Pancreas (tissue), 10 donors: ENCODE results near the gene S100A14. TPM values are rescaled to one million over a fixed set of nuclear protein-coding genes. Genes with fewer than 3 reads are reported as not detected.

Experiments
- ATAC-seq, 4 donors: fragments of 200-7000 bp; cut with Tn5 transposase; one replicate each; pipeline versions ENCODE4 v1.8.0 to v1.9.1; 2020; ENCODE audit warnings: mild to moderate bottlenecking in 4 of 4, moderate library complexity in 4 of 4
- DNase-seq, 6 donors: peaks; one replicate each; pipeline ENCODE4 v3.0.0-alpha.2; 2020
- FAIRE-seq: peaks from 2 replicates; lab custom pipeline; 2012; peaks lifted over from hg19 to GRCh38; lab: Jason Lieb, UNC
- H3K27ac ChIP-seq, 4 donors: fragments of 200-600 bp; sonication (generic); 1 replicate in 3 of 4; 2 replicates in 1 of 4; pipeline versions ENCODE4 v1.5.0 to v1.8.0; 2020
- H3K27me3 ChIP-seq, 4 donors: fragments of 200-600 bp; one replicate each; pipeline ENCODE4 v1.8.0; 2021
- H3K36me3 ChIP-seq, 3 donors: fragments of 200-600 bp; sonication (generic) in 1 of 3; one replicate each; pipeline versions ENCODE4 v1.5.0 to v1.8.0; 2020 to 2021
- H3K4me1 ChIP-seq, 3 donors: fragments of 200-600 bp; one replicate each; pipeline ENCODE4 v1.8.0; 2021
- H3K4me3 ChIP-seq, 4 donors: fragments of 200-600 bp; sonication (generic) in 2 of 4; one replicate each; pipeline versions ENCODE4 v1.5.0 to v1.8.0; 2020 to 2021
- H3K9me3 ChIP-seq, 4 donors: fragments of 200-600 bp; one replicate each; pipeline ENCODE4 v1.8.0; 2021
- CTCF ChIP-seq, 4 donors: fragments of 200-600 bp; sonication (generic) in 3 of 4; IDR thresholded peaks; one replicate each; pipeline versions ENCODE4 v1.5.0 to v1.8.0; 2021; ENCODE audit warnings: antibody characterized with exemption in 4 of 4
- WGBS, 2 donors: extraction: QIAGEN DNeasy Blood & Tissue Kit; methylation state at CpG; one replicate each; pipeline ENCODE4 v1.1.7; 2013; 5-methylcytosine and 5-hydroxymethylcytosine counted together
- intact Hi-C, 3 donors: fragments of 100-400 bp; cut with DNase I; formaldehyde crosslinking; loops; one replicate each; pipeline versions ENCODE4 v1.11.1 to v1.14.2; 2022
- polyA plus RNA-seq, 2 donors: library from polyadenylated mRNA; stranded (reverse); fragments of 200-250 nt; gene quantifications; one replicate each; pipeline ENCODE4 v1.2.3, GENCODE V29; 2013
- total RNA-seq, 6 donors: library from RNA; stranded (reverse); fragmentation: NEBNext Ultra II Directional in 4 of 6; extraction: Animal tissue kit (Norgen Biotek cat#: 25700) in 4 of 6; gene quantifications; one replicate each; pipeline versions ENCODE4 v1.2.1 to v1.2.4, GENCODE V29; 2021 to 2023
- donor health status: healthy with polysubstance abuse.
- donor health status: DM: no; HTN: no; CAD: no; lungs with moderate emphysema.
- donor health status: DM: no; HTN: no; CAD: no.
- donor health status: control.
- donor health status: control.
- donor health status: Bipolar disorder and iron deficiency.
- donor health status: DM: yes; HTN: yes; CAD: no.
- donor health status: DM: no; HTN: no; CAD: no.
- donor health status: DM: no; HTN: no; CAD: no.
- donor health status: DM: yes; HTN: yes; CAD: no.

Gene S100A14
- total and polyA plus RNA-seq, 8 donors, result 3.6 to 23.7 (median 13.0) TPM

GRCh38 chr1:153568367-153569099 lies 47.6 kb downstream of the S100A14 start:
- intact Hi-C loops, result no loop called here
- FAIRE-seq (no peak), ATAC-seq (peak; percentile 40 to 70 (median 65)), DNase-seq (peak; percentile 71 to 94 (median 88))
- 7 to 8% methylated on average over 25 of the region's 25 CpGs for WGBS, 2 donors
- Histone ChIP-seq H3K27ac (peak overlapping the region in 2 of 4 donors; percentile 90), H3K4me3 (peak overlapping the region in 2 of 4 donors; percentile 21 to 30), H3K27me3 (no peaks in the 10 kb centered on the region), H3K9me3 (no peaks in the 10 kb centered on the region), H3K4me1 (peaks cover 0 to 24% (median 0%) of the 10 kb centered on the region in 3 donors), H3K36me3 (no peaks in the 10 kb centered on the region)
- peak; percentile 94 to 98 (median 96) for TF ChIP-seq CTCF (IDR thresholded peaks at IDR 0.05)

DNA sequence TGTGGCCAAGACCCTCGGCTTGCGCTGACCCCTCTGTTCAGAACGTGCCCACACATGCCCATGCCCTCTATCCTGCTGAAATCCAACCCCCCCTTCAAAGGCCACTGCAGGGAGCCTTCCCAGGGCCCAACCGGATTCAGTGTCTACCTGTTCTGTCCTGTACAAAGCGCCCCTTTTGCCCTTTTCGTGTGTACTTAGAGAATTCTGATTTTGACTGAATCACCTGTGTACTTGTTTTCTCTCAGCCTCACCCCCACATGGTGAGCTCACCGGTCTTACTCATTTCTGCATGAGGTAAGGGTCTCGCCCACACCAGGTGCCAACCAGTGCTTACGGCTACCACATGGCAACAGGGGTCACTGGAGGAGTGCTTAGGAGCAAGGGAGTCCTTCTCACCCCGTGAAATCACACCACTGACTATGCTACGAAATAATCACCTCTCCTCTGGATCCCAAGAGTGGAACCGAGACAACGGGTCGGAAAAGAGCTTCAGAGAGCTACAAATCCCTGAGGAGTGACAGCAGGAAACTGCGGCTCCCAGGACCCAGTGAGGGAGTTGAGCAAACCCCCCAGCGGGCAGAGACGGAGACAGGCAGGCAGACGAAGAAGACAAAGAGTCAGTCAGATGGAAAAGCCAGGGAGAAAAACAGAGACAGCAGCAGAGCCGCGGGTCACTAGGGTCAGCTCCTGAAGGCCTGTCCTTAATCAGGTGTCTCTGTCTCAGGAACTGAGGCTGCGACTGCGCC lies 48.3 kb downstream of the S100A14 start:
- H3K4me3 ChIP-seq, result peak overlapping the region in 2 of 4 donors; percentile 21 to 30
- TF ChIP-seq CTCF (IDR thresholded peaks at IDR 0.05), result no peak
- peaks cover 0 to 24% (median 0%) of the 10 kb centered on the region in 3 donors for H3K4me1 ChIP-seq
- DNase-seq (peak in 1 of 6 donors; percentile 21), FAIRE-seq (no peak), ATAC-seq (peak in 1 of 4 donors; percentile 3)
- no peaks in the 10 kb centered on the region for H3K36me3 ChIP-seq
- 76 to 83% methylated on average over 22 of the region's 22 CpGs for WGBS, 2 donors
- intact Hi-C loops, result no loop called here
- H3K27ac ChIP-seq, result peak overlapping the region in 2 of 4 donors; percentile 90
- H3K9me3 ChIP-seq, result no peaks in the 10 kb centered on the region
- no peaks in the 10 kb centered on the region for H3K27me3 ChIP-seq

- Histone ChIP-seq H3K27me3 (no peaks in the 10 kb centered on the region), H3K36me3 (no peaks in the 10 kb centered on the region), H3K4me1 (peaks cover 0 to 24% (median 0%) of the 10 kb centered on the region in 3 donors), H3K27ac (peak overlapping the region; percentile 62 to 90 (median 78)), H3K9me3 (no peaks in the 10 kb centered on the region), H3K4me3 (no peak overlapping the region)
- FAIRE-seq (no peak), DNase-seq (peak; percentile 79 to 95 (median 88)), ATAC-seq (peak; percentile 88 to 93 (median 90))
- 60 to 63% methylated on average over 16 of the region's 16 CpGs for WGBS, 2 donors
- TF ChIP-seq CTCF (IDR thresholded peaks at IDR 0.05), result no peak
- intact Hi-C loops, result no loop called here
Measured at GRCh38 chr1:153566414-153567371, 49.4 kb downstream of the S100A14 start.

GRCh38 chr1:153565529-153566374 lies 50.4 kb downstream of the S100A14 start, which contains the start of gene S100A2:
S100A2 (minus strand) TSS chr1:153565844; CDS start chr1:153563877, 1,967 bp downstream.
- peaks cover 0 to 24% (median 0%) of the 10 kb centered on the region in 3 donors for H3K4me1 ChIP-seq
- H3K27ac ChIP-seq, result peak within 1 kb of the TSS; percentile 62 to 90 (median 78)
- peak in 3 of 6 donors; percentile 34 to 64 (median 41) for DNase-seq
- no peak for TF ChIP-seq CTCF (IDR thresholded peaks at IDR 0.05)
- no peaks in the 10 kb centered on the region for H3K27me3 ChIP-seq
- peak; percentile 15 to 52 (median 24) for ATAC-seq
- no peaks in the 10 kb centered on the region for H3K9me3 ChIP-seq
- FAIRE-seq, result no peak
- no peak within 1 kb of the TSS for H3K4me3 ChIP-seq
- H3K36me3 ChIP-seq, result no peaks in the 10 kb centered on the region
- WGBS, 2 donors, result 65 to 73% methylated on average over 8 of the region's 8 CpGs
- intact Hi-C loops, result no loop called here
